HL-60 (cell line): ENCODE measurements around the gene BRD8.

Source experiments
- DNase-seq, 2 experiments: peaks; one replicate each; pipeline ENCODE4 v3.0.0-alpha.2; 2010 to 2020; ENCODE audit warnings: low read depth in 1 of 2, low spot score in 1 of 2
- H3K27ac ChIP-seq: fragments of 250-450 bp; sonication (Bioruptor Pico); replicated peaks from 2 replicates; pipeline ENCODE4 v1.5.1; 2020; ENCODE audit warnings: mild to moderate bottlenecking, moderate library complexity
- H3K27me3 ChIP-seq: fragments of 250-450 bp; sonication (Bioruptor Pico); 2 replicates; pipeline ENCODE4 v1.5.1; 2021; ENCODE audit warnings: mild to moderate bottlenecking, moderate library complexity; ENCODE audit not compliant: insufficient read depth, poor library complexity, severe bottlenecking
- H3K4me3 ChIP-seq: replicated peaks from 2 replicates; pipeline ENCODE4 v1.5.1; 2011; ENCODE audit warnings: mild to moderate bottlenecking, control low read depth, low read length; ENCODE audit not compliant: insufficient read depth
- GABPA ChIP-seq: IDR thresholded peaks from 2 replicates; pipeline ENCODE4 v1.6.1; 2012; ENCODE audit warnings: low read depth
- POLR2AphosphoS5 ChIP-seq: IDR thresholded peaks from 2 replicates; pipeline ENCODE4 v1.6.1; 2012; ENCODE audit warnings: low read depth
- SPI1 ChIP-seq: IDR thresholded peaks from 2 replicates; pipeline ENCODE4 v1.6.1; 2012; ENCODE audit warnings: low read depth, mild to moderate bottlenecking, borderline replicate concordance
- TF ChIP-seq, protein P1 (sequence below): IDR thresholded peaks from one replicate; pipeline ENCODE4 v1.5.1; 2011; ENCODE audit warnings: low read length, control low read depth, inconsistent platforms; ENCODE audit not compliant: insufficient read depth
- TF ChIP-seq, protein P2 (sequence below): IDR thresholded peaks from 2 replicates; pipeline ENCODE4 v1.6.1; 2012; ENCODE audit warnings: low read depth; ENCODE audit not compliant: insufficient replicate concordance

BRD8 gene

DNA sequence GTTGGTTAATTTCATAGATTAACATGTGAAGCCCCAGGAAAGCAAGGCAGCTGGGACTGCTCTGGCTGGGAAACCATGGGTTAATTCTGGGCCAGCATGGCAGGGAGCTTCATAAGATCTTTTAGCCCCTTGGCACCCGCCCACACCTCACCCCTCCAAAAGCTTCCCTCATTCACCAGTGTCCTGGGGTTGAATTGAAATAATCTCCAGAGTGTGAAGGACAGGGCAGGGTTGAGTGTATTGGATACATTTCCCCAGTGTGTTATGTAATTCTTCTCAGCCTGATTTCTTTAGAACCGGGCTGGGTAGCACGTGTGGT, 75.2 kb downstream of the BRD8 start:
- TF ChIP-seq, protein P1, sequence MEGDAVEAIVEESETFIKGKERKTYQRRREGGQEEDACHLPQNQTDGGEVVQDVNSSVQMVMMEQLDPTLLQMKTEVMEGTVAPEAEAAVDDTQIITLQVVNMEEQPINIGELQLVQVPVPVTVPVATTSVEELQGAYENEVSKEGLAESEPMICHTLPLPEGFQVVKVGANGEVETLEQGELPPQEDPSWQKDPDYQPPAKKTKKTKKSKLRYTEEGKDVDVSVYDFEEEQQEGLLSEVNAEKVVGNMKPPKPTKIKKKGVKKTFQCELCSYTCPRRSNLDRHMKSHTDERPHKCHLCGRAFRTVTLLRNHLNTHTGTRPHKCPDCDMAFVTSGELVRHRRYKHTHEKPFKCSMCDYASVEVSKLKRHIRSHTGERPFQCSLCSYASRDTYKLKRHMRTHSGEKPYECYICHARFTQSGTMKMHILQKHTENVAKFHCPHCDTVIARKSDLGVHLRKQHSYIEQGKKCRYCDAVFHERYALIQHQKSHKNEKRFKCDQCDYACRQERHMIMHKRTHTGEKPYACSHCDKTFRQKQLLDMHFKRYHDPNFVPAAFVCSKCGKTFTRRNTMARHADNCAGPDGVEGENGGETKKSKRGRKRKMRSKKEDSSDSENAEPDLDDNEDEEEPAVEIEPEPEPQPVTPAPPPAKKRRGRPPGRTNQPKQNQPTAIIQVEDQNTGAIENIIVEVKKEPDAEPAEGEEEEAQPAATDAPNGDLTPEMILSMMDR: no peak
- no peaks in the 10 kb centered on the region for H3K27me3 ChIP-seq
- DNase-seq: no peak
- no peak overlapping the region for H3K4me3 ChIP-seq
- H3K27ac ChIP-seq: no peak overlapping the region

DNA sequence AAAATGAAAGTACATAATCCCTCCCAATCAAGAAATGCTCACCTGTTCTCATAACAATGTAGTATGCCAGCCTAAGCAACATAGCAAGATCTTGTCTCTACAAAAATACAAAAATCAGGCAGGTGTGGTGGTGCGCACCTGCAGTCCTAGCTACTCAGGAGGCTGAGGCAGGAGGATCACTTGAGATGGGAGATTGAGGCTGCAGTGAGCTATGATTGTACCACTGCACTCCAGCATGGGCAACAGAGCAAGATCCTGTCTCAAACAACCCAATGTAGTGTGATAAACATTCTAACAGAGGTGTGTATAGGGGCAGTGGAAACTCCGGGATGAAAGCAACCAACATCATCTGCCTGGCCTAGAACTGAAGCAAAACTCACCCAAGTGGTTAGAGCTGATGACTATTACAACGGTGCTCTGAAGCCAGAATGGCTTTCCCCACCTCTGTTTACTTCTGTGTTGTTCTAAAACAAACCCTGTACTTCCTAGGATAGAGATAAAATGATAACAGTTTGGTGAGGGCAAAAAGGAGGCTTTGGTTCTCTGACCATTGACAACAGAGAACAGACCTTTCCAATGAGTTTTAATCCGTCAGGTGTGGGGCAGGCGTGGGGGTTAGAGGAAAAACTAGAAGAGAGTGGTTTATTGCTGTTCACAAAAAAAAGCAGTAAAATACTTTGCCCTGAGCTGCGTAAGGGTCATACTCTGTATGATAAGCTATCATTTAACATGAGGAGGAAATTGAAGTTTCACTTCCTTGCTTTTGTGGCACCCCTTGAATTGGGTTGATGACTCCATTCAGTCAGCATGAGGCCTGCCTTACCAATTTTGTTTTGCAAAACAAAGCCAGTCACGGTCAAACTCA, 75.7 kb downstream of the BRD8 start:
- DNase-seq: no peak

DNA sequence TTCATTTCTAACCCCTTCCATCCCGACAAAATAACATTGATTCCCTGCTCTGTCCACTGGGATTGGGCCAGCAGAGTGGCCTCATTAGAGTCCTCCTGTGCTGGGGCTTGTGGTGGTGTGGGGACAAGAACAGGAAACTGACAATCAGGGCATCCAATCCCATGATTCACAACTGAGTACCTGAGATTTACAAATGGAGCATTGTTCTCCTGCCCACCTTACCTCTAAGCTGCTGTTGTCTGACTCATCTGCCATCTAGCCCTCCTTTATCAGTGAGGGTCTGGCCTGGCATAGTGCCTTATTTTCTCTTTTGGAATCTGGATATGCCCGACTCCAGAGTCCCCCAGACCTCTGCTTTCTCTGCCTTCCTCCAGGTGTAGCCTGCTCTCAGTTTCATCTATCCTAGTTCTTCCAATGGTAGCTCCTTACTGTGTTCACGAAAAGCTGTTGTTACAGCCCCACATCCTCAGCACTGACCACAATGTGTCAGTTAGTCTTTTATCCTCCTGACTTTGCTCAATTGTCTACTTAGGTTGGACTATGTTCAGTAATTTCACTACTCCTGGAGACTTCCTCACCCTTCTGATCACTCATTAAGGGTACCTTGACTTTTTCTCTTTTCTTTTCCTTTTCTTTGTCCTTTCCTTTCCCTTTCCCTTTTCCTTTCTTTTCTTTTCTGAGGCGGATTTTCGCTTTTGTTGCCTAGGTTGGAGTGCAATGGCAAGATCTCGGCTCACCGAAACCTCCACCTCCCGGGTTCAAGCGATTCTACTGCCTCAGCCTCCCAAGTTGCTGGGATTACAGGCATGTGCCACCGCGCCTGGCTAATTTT, 81.2 kb downstream of the BRD8 start:
- TF ChIP-seq POLR2AphosphoS5: no peak

More for the DNA sequence above, 75.7 kb downstream of the BRD8 start:
- Histone ChIP-seq H3K27ac (no peak overlapping the region), H3K27me3 (no peaks in the 10 kb centered on the region), H3K4me3 (no peak overlapping the region)
- TF ChIP-seq GABPA (no peak), SPI1 (no peak), POLR2AphosphoS5 (no peak)
- TF ChIP-seq, protein P2, sequence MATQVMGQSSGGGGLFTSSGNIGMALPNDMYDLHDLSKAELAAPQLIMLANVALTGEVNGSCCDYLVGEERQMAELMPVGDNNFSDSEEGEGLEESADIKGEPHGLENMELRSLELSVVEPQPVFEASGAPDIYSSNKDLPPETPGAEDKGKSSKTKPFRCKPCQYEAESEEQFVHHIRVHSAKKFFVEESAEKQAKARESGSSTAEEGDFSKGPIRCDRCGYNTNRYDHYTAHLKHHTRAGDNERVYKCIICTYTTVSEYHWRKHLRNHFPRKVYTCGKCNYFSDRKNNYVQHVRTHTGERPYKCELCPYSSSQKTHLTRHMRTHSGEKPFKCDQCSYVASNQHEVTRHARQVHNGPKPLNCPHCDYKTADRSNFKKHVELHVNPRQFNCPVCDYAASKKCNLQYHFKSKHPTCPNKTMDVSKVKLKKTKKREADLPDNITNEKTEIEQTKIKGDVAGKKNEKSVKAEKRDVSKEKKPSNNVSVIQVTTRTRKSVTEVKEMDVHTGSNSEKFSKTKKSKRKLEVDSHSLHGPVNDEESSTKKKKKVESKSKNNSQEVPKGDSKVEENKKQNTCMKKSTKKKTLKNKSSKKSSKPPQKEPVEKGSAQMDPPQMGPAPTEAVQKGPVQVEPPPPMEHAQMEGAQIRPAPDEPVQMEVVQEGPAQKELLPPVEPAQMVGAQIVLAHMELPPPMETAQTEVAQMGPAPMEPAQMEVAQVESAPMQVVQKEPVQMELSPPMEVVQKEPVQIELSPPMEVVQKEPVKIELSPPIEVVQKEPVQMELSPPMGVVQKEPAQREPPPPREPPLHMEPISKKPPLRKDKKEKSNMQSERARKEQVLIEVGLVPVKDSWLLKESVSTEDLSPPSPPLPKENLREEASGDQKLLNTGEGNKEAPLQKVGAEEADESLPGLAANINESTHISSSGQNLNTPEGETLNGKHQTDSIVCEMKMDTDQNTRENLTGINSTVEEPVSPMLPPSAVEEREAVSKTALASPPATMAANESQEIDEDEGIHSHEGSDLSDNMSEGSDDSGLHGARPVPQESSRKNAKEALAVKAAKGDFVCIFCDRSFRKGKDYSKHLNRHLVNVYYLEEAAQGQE: no peak
- TF ChIP-seq, protein P1: no peak

DNA sequence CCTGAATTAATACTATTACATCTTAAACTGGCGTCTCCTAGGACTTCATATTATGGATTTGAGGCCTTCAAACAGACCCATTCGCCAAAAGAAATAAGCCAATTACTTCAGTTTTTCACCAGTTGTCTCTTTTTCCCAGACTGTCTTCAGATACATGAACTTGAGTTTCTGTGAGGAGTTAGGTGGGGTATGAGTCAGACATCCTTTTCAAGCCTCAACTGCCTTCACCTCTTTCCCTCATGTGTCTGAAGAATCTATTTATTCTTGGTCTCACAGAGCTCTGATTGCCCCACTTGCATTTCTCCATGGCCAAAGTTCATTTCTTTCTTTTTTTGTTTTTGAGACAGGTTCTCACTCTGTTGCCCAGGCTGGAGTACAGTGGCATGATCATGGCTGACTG, 82.1 kb downstream of the BRD8 start:
- no peak overlapping the region for H3K4me3 ChIP-seq
- TF ChIP-seq GABPA: no peak
- TF ChIP-seq, protein P1: no peak
- TF ChIP-seq POLR2AphosphoS5: no peak
- TF ChIP-seq SPI1: no peak
- TF ChIP-seq, protein P2: no peak
- H3K27ac ChIP-seq: no peak overlapping the region
- no peak for DNase-seq
- H3K27me3 ChIP-seq: no peaks in the 10 kb centered on the region

More for the DNA sequence above, 81.2 kb downstream of the BRD8 start:
- no peak overlapping the region for H3K4me3 ChIP-seq
- no peak overlapping the region for H3K27ac ChIP-seq
- H3K27me3 ChIP-seq: no peaks in the 10 kb centered on the region
- DNase-seq: no peak
